ENCODE results near the gene MAML1. TPM values are rescaled to one million over a fixed set of nuclear protein-coding genes. Genes with fewer than 3 reads are reported as not detected.
"Not testable (repeated sequence)": the region's sequence is repeated elsewhere in the genome, so short reads cannot be mapped to it uniquely, and the experiment has no call there.

MAML1 gene
- polyA plus RNA-seq, 4 donors: 41.3 to 44.2 (median 42.5) TPM

- DNase-seq (ENCODE audit: low read depth in 4 of 4, low spot score in 3 of 4): no peak
These were observed 34.3 kb downstream of the MAML1 start for GRCh38 chr5:179766726-179767455.

- no peak for DNase-seq (ENCODE audit: low read depth in 4 of 4, low spot score in 3 of 4)
These were observed 35.0 kb downstream of the MAML1 start for GRCh38 chr5:179767496-179768100.

GRCh38 chr5:179768326-179769085, 35.9 kb downstream of the MAML1 start:
- no peak for DNase-seq (ENCODE audit: low read depth in 4 of 4, low spot score in 3 of 4)

GRCh38 chr5:179769271-179769670, 36.6 kb downstream of the MAML1 start:
- DNase-seq (ENCODE audit: low read depth in 4 of 4, low spot score in 3 of 4): no peak

GRCh38 chr5:179769796-179770195, 37.2 kb downstream of the MAML1 start:
- no peak for DNase-seq (ENCODE audit: low read depth in 4 of 4, low spot score in 3 of 4)

GRCh38 chr5:179771311-179771895, 38.8 kb downstream of the MAML1 start:
- DNase-seq (ENCODE audit: low read depth in 4 of 4, low spot score in 3 of 4): no peak

- DNase-seq (ENCODE audit: low read depth in 4 of 4, low spot score in 3 of 4): no peak
These were observed 39.7 kb downstream of the MAML1 start for GRCh38 chr5:179772351-179772750.

- DNase-seq (ENCODE audit: low read depth in 4 of 4, low spot score in 3 of 4): no peak
These were observed 41.0 kb downstream of the MAML1 start for GRCh38 chr5:179773686-179774040.

- no peak for DNase-seq (ENCODE audit: low read depth in 4 of 4, low spot score in 3 of 4)
These were observed 41.8 kb downstream of the MAML1 start for GRCh38 chr5:179774442-179774841.

- DNase-seq (ENCODE audit: low read depth in 4 of 4, low spot score in 3 of 4): no peak
These were observed 43.9 kb downstream of the MAML1 start for GRCh38 chr5:179776411-179776938.

- no peak for DNase-seq (ENCODE audit: low read depth in 4 of 4, low spot score in 3 of 4)
These were observed 44.8 kb downstream of the MAML1 start for GRCh38 chr5:179777456-179777855.

- DNase-seq (ENCODE audit: low read depth in 4 of 4, low spot score in 3 of 4): no peak
These were observed 45.3 kb downstream of the MAML1 start for GRCh38 chr5:179777909-179778308.

- no peak for DNase-seq (ENCODE audit: low read depth in 4 of 4, low spot score in 3 of 4)
These were observed 46.0 kb downstream of the MAML1 start for GRCh38 chr5:179778591-179778990.

- DNase-seq (ENCODE audit: low read depth in 4 of 4, low spot score in 3 of 4): no peak
These were observed 47.2 kb downstream of the MAML1 start for GRCh38 chr5:179779826-179780225.

- DNase-seq (ENCODE audit: low read depth in 4 of 4, low spot score in 3 of 4): no peak
These were observed 47.7 kb downstream of the MAML1 start for GRCh38 chr5:179780362-179780761.

- DNase-seq (ENCODE audit: low read depth in 4 of 4, low spot score in 3 of 4): no peak
These were observed 49.2 kb downstream of the MAML1 start for GRCh38 chr5:179781846-179782245.

GRCh38 chr5:179783128-179783527, 50.5 kb downstream of the MAML1 start:
- no peak for DNase-seq (ENCODE audit: low read depth in 4 of 4, low spot score in 3 of 4)

GRCh38 chr5:179786861-179787260, 54.2 kb downstream of the MAML1 start:
- DNase-seq (ENCODE audit: low read depth in 4 of 4, low spot score in 3 of 4): no peak

GRCh38 chr5:179788193-179788854, 55.7 kb downstream of the MAML1 start:
- DNase-seq (ENCODE audit: low read depth in 4 of 4, low spot score in 3 of 4): no peak

- not testable (repeated sequence) for DNase-seq (ENCODE audit: low read depth in 4 of 4, low spot score in 3 of 4)
These were observed 56.7 kb downstream of the MAML1 start for GRCh38 chr5:179789278-179789677.
